Neural cell (in vitro differentiated cells): ENCODE measurements around the gene ANXA1.

ENCODE experiments used
- EZH2 ChIP-seq: fragments of 200-600, 300-800 bp; shearing (Covaris generic), sonication (generic); IDR thresholded peaks from 2 replicates; pipeline ENCODE4 v1.6.1; 2014; ENCODE audit warnings: antibody characterized with exemption, low read length, borderline replicate concordance, mild to moderate bottlenecking; ENCODE audit not compliant: insufficient read depth, poor library complexity, severe bottlenecking
- TAF1 ChIP-seq: IDR thresholded peaks from 2 replicates; pipeline ENCODE4 v1.6.1; 2012; ENCODE audit warnings: low read depth
- TF ChIP-seq, protein P1 (sequence below): fragments of 450-650 bp; IDR thresholded peaks from 2 replicates; pipeline ENCODE4 v1.5.1; 2014; ENCODE audit warnings: antibody characterized with exemption, mild to moderate bottlenecking, moderate library complexity; ENCODE audit not compliant: poor library complexity, severe bottlenecking

DNA sequence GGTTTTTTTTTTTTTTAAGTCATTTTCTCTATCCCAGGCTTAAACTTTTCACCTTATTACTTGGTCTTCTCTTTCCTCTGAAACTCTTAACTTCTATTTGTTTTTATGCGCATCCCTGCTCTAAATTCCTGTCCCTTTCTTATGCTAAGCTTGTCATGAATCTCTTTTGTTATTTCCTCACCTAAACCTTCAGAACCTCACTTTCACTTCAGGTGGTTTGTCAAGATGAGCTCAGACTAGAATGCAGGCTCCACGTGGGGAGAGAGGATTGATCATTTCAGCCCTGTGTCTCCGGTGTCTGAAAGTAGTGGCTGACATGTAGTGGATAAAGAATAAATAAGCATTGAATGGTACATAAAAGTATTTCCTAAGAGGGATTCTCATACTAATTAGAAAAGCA lies 63.6 kb downstream of the ANXA1 start:
- TF ChIP-seq, protein P1, sequence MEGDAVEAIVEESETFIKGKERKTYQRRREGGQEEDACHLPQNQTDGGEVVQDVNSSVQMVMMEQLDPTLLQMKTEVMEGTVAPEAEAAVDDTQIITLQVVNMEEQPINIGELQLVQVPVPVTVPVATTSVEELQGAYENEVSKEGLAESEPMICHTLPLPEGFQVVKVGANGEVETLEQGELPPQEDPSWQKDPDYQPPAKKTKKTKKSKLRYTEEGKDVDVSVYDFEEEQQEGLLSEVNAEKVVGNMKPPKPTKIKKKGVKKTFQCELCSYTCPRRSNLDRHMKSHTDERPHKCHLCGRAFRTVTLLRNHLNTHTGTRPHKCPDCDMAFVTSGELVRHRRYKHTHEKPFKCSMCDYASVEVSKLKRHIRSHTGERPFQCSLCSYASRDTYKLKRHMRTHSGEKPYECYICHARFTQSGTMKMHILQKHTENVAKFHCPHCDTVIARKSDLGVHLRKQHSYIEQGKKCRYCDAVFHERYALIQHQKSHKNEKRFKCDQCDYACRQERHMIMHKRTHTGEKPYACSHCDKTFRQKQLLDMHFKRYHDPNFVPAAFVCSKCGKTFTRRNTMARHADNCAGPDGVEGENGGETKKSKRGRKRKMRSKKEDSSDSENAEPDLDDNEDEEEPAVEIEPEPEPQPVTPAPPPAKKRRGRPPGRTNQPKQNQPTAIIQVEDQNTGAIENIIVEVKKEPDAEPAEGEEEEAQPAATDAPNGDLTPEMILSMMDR: no peak
- TF ChIP-seq TAF1: no peak
- TF ChIP-seq EZH2: no peak
